Stimulated activated CD8-positive, alpha-beta memory T cell treated with anti-CD3 and anti-CD28 coated beads, Interleukin-2, amount 100 ng/mL, for 1 hour (primary cell): ENCODE measurements around the gene RASA1.

Source experiments
- DNase-seq, 2 donors: peaks; one replicate each; pipeline ENCODE4 v3.0.0-alpha.2; 2020; ENCODE audit warnings: low read depth in 2 of 2

Gene RASA1

GRCh38 chr5:87403899-87404298, 136.2 kb downstream of the RASA1 start:
- DNase-seq: no peak

- DNase-seq: no peak
Observed at GRCh38 chr5:87404359-87404758, 136.7 kb downstream of the RASA1 start.

GRCh38 chr5:87405472-87406155, 137.9 kb downstream of the RASA1 start:
- DNase-seq: no peak

- DNase-seq: no peak
Observed at GRCh38 chr5:87408204-87408603, 140.5 kb downstream of the RASA1 start.

- no peak for DNase-seq
Observed at GRCh38 chr5:87410931-87411330, 143.2 kb downstream of the RASA1 start.

- DNase-seq: no peak
Observed at GRCh38 chr5:87411586-87411972, 143.9 kb downstream of the RASA1 start.

GRCh38 chr5:87411973-87412629, 144.4 kb downstream of the RASA1 start:
- DNase-seq: no peak

- DNase-seq: peak; percentile 92 to 93
Observed at GRCh38 chr5:87412630-87413342, 145.1 kb downstream of the RASA1 start, which contains the start of gene CCNH. CCNH (minus strand) TSS chr5:87412930; CDS start chr5:87412794, 136 bp downstream.

GRCh38 chr5:87413343-87413645, 145.6 kb downstream of the RASA1 start:
- DNase-seq: no peak

- DNase-seq: no peak
Observed at GRCh38 chr5:87418506-87418905, 150.8 kb downstream of the RASA1 start.

GRCh38 chr5:87421307-87421706, 153.6 kb downstream of the RASA1 start:
- DNase-seq: no peak

GRCh38 chr5:87423755-87424154, 156.1 kb downstream of the RASA1 start:
- DNase-seq: no peak

- DNase-seq: no peak
Observed at GRCh38 chr5:87430863-87431457, 163.3 kb downstream of the RASA1 start.

- DNase-seq: no peak
Observed at GRCh38 chr5:87432460-87432859, 164.8 kb downstream of the RASA1 start.

- DNase-seq: no peak
Observed at GRCh38 chr5:87433945-87434344, 166.3 kb downstream of the RASA1 start.

GRCh38 chr5:87434461-87434860, 166.8 kb downstream of the RASA1 start:
- no peak for DNase-seq

- DNase-seq: no peak
Observed at GRCh38 chr5:87435144-87435694, 167.5 kb downstream of the RASA1 start.

- no peak for DNase-seq
Observed at GRCh38 chr5:87437724-87438123, 170.0 kb downstream of the RASA1 start.

- DNase-seq: no peak
Observed at GRCh38 chr5:87438231-87438630, 170.5 kb downstream of the RASA1 start.
